Mesothelial cell of epicardium (in vitro differentiated cells): ENCODE results near the gene TYW1. TPM values are rescaled to one million over a fixed set of nuclear protein-coding genes. Genes with fewer than 3 reads are reported as not detected.
"Not testable (repeated sequence)": the region's sequence is repeated elsewhere in the genome, so short reads cannot be mapped to it uniquely, and the experiment has no call there.

Source experiments
- DNase-seq, 2 experiments: peaks; one replicate each; pipeline ENCODE4 v3.0.0; 2021; ENCODE audit warnings: low spot score in 2 of 2; ENCODE audit not compliant: unreplicated experiment in 2 of 2
- H3K27ac Mint-ChIP-seq: 2 replicates; pipeline ENCODE4 v1.8.0; 2021; ENCODE audit warnings: mixed read lengths
- H3K27me3 Mint-ChIP-seq: 2 replicates; pipeline ENCODE4 v1.8.0; 2021; ENCODE audit warnings: low read depth, mixed read lengths
- H3K36me3 Mint-ChIP-seq: 2 replicates; pipeline ENCODE4 v1.8.0; 2021; ENCODE audit warnings: mixed read lengths
- H3K4me1 Mint-ChIP-seq: 2 replicates; pipeline ENCODE4 v1.8.0; 2021; ENCODE audit warnings: mixed read lengths
- H3K4me3 Mint-ChIP-seq: 2 replicates; pipeline ENCODE4 v1.8.0; 2021; ENCODE audit warnings: mild to moderate bottlenecking, moderate library complexity, mixed read lengths
- H3K9me3 Mint-ChIP-seq: 2 replicates; pipeline ENCODE4 v1.8.0; 2021; ENCODE audit warnings: mixed read lengths
- total RNA-seq: library from RNA; stranded (reverse); gene quantifications from 3 replicates; pipeline ENCODE4 v1.2.1, GENCODE V29; 2021
- TF ChIP-seq, protein P1 (sequence below): fragments of 200-600 bp; sonication (generic); IDR thresholded peaks from one replicate; pipeline ENCODE4 v1.5.0; 2021; ENCODE audit warnings: antibody characterized with exemption; ENCODE audit not compliant: unreplicated experiment

The TYW1 gene
- total RNA-seq, 1 donor from 2014 or later = 20.4 TPM

- peak; percentile 23 to 41 for DNase-seq
Measured at GRCh38 chr7:67100956-67101361, 104.3 kb downstream of the TYW1 start.

GRCh38 chr7:67104937-67105336 is 108.3 kb downstream of the TYW1 start:
- H3K4me3 Mint-ChIP-seq, DNase-seq, H3K9me3 Mint-ChIP-seq, H3K27ac Mint-ChIP-seq, H3K27me3 Mint-ChIP-seq: not testable (repeated sequence)
- Mint-ChIP-seq H3K36me3 (peaks cover 12% of the 10 kb centered on the region), H3K4me1 (peaks cover 26% of the 10 kb centered on the region)

More at GRCh38 chr7:67100956-67101361, 104.3 kb downstream of the TYW1 start:
- Mint-ChIP-seq H3K27ac (peak overlapping the region; percentile 96), H3K4me3 (peak overlapping the region; percentile 6), H3K27me3 (no peaks in the 10 kb centered on the region), H3K36me3 (peaks cover 17% of the 10 kb centered on the region), H3K9me3 (no peaks in the 10 kb centered on the region), H3K4me1 (peaks cover 32% of the 10 kb centered on the region)
- TF ChIP-seq, protein P1, sequence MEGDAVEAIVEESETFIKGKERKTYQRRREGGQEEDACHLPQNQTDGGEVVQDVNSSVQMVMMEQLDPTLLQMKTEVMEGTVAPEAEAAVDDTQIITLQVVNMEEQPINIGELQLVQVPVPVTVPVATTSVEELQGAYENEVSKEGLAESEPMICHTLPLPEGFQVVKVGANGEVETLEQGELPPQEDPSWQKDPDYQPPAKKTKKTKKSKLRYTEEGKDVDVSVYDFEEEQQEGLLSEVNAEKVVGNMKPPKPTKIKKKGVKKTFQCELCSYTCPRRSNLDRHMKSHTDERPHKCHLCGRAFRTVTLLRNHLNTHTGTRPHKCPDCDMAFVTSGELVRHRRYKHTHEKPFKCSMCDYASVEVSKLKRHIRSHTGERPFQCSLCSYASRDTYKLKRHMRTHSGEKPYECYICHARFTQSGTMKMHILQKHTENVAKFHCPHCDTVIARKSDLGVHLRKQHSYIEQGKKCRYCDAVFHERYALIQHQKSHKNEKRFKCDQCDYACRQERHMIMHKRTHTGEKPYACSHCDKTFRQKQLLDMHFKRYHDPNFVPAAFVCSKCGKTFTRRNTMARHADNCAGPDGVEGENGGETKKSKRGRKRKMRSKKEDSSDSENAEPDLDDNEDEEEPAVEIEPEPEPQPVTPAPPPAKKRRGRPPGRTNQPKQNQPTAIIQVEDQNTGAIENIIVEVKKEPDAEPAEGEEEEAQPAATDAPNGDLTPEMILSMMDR = no peak

- Mint-ChIP-seq H3K9me3 (peaks cover 2% of the 10 kb centered on the region), H3K4me1 (peaks cover 24% of the 10 kb centered on the region), H3K27ac (peak overlapping the region; percentile 37), H3K27me3 (no peaks in the 10 kb centered on the region), H3K4me3 (no peak overlapping the region), H3K36me3 (peaks cover 16% of the 10 kb centered on the region)
- DNase-seq = no peak
- TF ChIP-seq, protein P1 = no peak
Measured at GRCh38 chr7:67105377-67105776, 108.7 kb downstream of the TYW1 start.

GRCh38 chr7:67106255-67106654 is 109.6 kb downstream of the TYW1 start:
- H3K4me1 Mint-ChIP-seq = peaks cover 16% of the 10 kb centered on the region
- H3K36me3 Mint-ChIP-seq = peaks cover 23% of the 10 kb centered on the region
- H3K9me3 Mint-ChIP-seq, H3K27ac Mint-ChIP-seq, DNase-seq, H3K4me3 Mint-ChIP-seq, H3K27me3 Mint-ChIP-seq: not testable (repeated sequence)

GRCh38 chr7:67111342-67111741 is 114.7 kb downstream of the TYW1 start:
- not testable (repeated sequence) for H3K27me3 Mint-ChIP-seq, H3K9me3 Mint-ChIP-seq, H3K4me1 Mint-ChIP-seq, H3K27ac Mint-ChIP-seq, H3K4me3 Mint-ChIP-seq, DNase-seq
- H3K36me3 Mint-ChIP-seq = peaks cover 20% of the 10 kb centered on the region

DNA sequence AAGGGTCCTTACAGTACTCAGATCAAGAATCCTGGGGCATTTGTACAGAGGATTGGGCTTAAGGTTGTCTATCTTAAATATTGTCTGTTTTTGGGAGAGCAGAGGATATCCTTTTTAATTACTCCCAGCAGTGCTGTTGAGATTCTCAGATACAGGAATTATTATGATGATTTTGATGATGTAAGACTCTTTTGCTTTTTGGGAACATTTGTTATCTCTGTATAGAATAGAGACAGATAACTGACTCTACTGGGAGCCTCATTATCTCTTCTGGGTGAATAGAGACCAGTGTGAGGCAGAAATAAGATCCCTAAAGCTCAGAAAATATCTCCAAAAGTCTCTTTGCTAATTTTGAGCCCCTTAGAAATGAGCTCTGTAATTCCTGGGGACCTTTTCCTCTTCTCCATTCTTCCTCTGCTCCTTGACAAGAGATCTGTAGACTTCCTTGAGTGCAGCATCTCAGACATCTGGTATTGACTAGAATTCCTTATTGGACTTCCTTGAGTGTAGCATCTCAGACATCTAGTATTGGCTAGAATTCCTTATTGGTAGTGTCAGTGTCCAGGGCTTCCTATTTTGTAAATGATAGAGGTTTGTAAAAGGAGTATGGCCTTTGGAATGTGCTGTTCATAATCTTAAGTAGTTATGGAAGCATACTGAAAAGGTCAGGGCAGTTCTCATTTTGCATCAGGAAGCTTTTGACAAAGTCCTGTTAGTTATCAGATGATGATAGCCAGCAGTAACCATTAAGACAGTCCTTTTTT is 118.0 kb downstream of the TYW1 start:
- H3K9me3 Mint-ChIP-seq, DNase-seq: not testable (repeated sequence)
- peak overlapping the region; percentile 71 for H3K27ac Mint-ChIP-seq

DNA sequence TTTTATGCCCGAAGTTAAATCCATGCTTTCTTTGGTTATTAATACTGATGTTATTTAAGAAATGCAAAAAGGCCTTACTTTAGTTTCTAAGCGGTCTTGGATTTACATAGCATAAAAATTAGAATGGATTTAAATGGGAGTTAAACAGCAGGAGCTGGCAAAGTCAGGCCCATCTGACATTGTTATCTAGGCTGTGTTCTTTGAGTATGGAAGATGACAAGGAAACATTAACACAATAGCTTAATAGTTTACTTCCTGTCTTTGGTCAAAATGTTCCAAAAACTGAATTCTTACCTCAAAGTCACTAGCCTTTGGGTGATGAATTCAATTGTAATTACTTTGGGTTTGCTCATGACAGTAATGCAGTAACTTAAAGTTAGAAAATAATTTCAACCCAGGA is 123.9 kb downstream of the TYW1 start:
- H3K9me3 Mint-ChIP-seq, DNase-seq, H3K4me1 Mint-ChIP-seq, H3K27me3 Mint-ChIP-seq, H3K27ac Mint-ChIP-seq, H3K4me3 Mint-ChIP-seq: not testable (repeated sequence)
- H3K36me3 Mint-ChIP-seq = peaks cover 15% of the 10 kb centered on the region

More for the DNA sequence above, 118.0 kb downstream of the TYW1 start:
- not testable (repeated sequence) for H3K27me3 Mint-ChIP-seq, H3K4me3 Mint-ChIP-seq
- H3K4me1 Mint-ChIP-seq = peaks cover 11% of the 10 kb centered on the region
- H3K36me3 Mint-ChIP-seq = peaks cover 23% of the 10 kb centered on the region

DNA sequence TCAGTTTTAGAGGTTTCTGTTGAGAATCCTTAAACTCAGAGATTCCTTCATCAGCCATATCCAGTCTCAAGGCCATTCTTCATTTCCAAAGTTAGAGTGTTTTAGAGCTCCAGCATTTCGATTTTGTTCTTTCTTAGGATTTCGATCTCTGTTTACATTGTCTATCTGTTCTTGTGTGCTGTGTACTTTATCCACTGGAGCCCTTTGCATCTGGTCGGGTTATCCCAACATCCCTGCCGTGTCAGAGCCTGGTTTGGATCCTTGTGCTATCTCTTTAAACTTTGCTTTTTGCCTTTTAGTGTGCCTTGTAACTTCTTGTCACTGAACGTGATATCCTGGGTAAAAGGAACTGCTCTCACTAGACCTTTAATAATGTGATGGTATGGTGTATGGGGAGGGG is 131.6 kb downstream of the TYW1 start:
- not testable (repeated sequence) for H3K9me3 Mint-ChIP-seq, H3K27me3 Mint-ChIP-seq, H3K36me3 Mint-ChIP-seq, DNase-seq, H3K4me3 Mint-ChIP-seq
- Mint-ChIP-seq H3K27ac (peak overlapping the region; percentile 96), H3K4me1 (peaks cover 31% of the 10 kb centered on the region)

DNA sequence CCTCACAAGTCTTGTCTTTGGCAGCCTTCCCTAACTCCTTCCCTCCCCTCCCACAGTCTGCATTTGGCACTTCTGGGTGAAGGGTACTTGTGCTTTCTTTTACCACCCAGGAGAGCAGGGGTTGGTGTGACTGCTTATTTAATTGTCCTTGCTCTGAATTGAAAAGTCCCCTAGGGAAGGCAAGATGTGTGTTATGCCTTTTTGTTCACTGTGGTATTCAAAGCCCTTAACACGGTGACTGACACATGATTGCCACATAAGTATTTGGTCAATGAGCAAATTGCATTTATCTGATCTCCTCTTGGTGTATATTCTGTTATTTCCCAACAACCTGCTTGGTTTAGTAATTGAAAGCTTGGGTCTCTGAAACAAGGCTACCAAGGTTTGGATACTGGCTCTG is 134.1 kb downstream of the TYW1 start:
- not testable (repeated sequence) for H3K27me3 Mint-ChIP-seq, H3K4me3 Mint-ChIP-seq, H3K9me3 Mint-ChIP-seq, H3K36me3 Mint-ChIP-seq, DNase-seq
- peaks cover 33% of the 10 kb centered on the region for H3K4me1 Mint-ChIP-seq
- H3K27ac Mint-ChIP-seq = peak overlapping the region; percentile 79

DNA sequence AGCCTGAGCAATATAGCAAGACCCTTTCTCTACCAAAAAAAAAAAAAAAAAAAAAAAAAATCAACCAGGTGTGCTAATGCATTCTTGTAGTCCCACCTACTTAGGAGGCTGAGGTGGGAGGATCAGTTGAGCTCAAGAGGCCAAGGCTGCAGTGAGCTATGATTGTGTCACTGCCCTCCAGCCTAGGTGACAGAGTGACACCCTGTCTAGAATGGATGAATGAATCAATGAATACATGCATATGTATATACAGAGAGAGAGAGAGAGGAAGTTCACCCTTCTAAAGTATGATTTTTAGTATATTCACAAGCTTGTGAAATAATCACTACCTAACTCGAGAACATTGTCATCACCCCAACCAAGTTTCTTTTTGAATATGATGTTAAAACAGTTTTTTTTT is 138.3 kb downstream of the TYW1 start:
- H3K4me1 Mint-ChIP-seq, H3K27ac Mint-ChIP-seq, H3K36me3 Mint-ChIP-seq, H3K9me3 Mint-ChIP-seq, DNase-seq, H3K4me3 Mint-ChIP-seq, H3K27me3 Mint-ChIP-seq: not testable (repeated sequence)

DNA sequence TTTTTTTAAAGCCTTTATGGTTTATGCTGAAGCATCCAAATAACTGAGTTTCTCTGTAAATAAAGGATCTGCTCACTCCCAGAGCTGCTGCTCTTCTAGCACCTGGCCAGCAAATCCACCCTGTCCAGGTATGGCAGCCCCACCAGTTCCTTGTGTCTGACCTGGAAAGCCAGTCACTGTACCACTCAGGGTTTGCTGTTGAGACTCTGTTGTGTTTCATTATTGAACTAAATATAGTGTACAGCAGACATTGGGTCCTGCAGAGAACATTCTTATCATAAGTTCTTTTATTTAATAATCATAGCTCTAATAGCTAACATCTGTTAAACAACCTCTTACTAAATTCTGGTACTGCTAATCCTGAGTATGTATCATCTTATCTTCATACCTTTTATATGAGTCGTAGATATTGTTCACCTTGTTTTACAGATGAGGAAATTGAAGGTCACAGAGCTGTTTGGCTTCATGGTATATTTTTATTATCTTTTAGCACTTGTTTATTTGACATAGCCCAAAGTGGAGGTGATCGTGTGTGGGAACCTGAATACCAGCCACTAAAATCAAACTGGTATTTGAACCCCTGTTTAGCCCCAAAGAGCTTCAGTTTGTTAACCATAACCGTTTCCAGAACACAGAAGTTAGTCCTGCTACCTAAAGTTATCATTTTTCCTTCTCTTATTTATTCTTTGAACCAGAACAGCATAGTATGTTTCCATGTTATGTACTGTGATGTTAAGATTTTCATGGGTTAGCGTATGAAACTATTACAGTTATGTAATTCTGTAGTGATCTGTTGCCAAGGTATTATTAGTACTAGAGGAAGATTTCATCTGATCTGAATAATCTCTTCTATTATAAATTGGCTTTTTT is 139.2 kb downstream of the TYW1 start:
- not testable (repeated sequence) for H3K9me3 Mint-ChIP-seq, H3K4me3 Mint-ChIP-seq, H3K4me1 Mint-ChIP-seq, H3K27me3 Mint-ChIP-seq, DNase-seq, H3K36me3 Mint-ChIP-seq
- H3K27ac Mint-ChIP-seq = peak overlapping the region; percentile 59

DNA sequence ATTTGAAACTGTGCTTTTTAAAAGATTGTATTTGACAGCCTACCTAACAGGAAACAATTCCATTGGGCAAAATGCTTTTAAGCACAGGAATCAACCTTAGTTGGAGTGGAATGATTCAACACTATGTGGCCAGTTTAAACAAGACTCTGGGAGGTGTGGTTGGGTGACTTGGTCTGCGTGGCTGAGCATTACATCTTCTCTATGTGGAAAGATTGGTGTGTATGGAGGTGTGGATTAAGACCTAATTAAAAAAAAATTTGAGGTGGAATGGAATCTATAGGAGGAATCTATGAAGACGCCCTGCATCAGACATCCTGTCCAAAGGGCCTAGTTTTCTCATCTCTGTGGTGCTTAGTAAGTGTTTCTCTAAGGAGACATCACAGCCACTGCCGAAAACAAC is 140.9 kb downstream of the TYW1 start:
- not testable (repeated sequence) for DNase-seq, H3K27me3 Mint-ChIP-seq, H3K4me1 Mint-ChIP-seq, H3K36me3 Mint-ChIP-seq, H3K9me3 Mint-ChIP-seq, H3K4me3 Mint-ChIP-seq
- peak overlapping the region; percentile 34 for H3K27ac Mint-ChIP-seq
